Mesenchymal stem cell (in vitro differentiated cells and primary cell): ENCODE data around the gene ADGRF4.

Experiments
- DNase-seq: peaks from one replicate; pipeline ENCODE4 v3.0.0-alpha.2; 2013
- H2AFZ ChIP-seq: one replicate; pipeline ENCODE4 v1.6.1; 2013; ENCODE audit warnings: low read depth, mild to moderate bottlenecking, control low read depth, inconsistent platforms, low read length, moderate library complexity
- H2AK5ac ChIP-seq: 2 replicates; pipeline ENCODE4 v1.6.1; 2013; ENCODE audit warnings: low read length, moderate library complexity, mild to moderate bottlenecking, inconsistent platforms; ENCODE audit not compliant: severe bottlenecking
- H2BK120ac ChIP-seq: one replicate; pipeline ENCODE4 v1.6.1; 2013; ENCODE audit warnings: low read depth, mild to moderate bottlenecking, inconsistent platforms, low read length, moderate library complexity
- H2BK12ac ChIP-seq, 2 experiments: one replicate each; pipeline ENCODE4 v1.6.1; 2013; ENCODE audit warnings: inconsistent platforms in 2 of 2, low read length in 2 of 2, mild to moderate bottlenecking in 2 of 2, moderate library complexity in 2 of 2, control low read depth in 1 of 2
- H2BK15ac ChIP-seq: one replicate; pipeline ENCODE4 v1.6.1; 2013; ENCODE audit warnings: mild to moderate bottlenecking, low read depth, inconsistent platforms; ENCODE audit not compliant: poor library complexity, severe bottlenecking
- H2BK5ac ChIP-seq: 2 replicates; pipeline ENCODE4 v1.6.1; 2013; ENCODE audit warnings: low read depth, mild to moderate bottlenecking, low read length, control low read depth, inconsistent platforms; ENCODE audit not compliant: poor library complexity, severe bottlenecking
- H3K14ac ChIP-seq, 2 experiments: one replicate each; pipeline ENCODE4 v1.6.1; 2013; ENCODE audit warnings: inconsistent platforms in 2 of 2, low read length in 2 of 2, control low read depth in 1 of 2, mild to moderate bottlenecking in 1 of 2, moderate library complexity in 1 of 2
- H3K18ac ChIP-seq, 2 experiments: one replicate each; pipeline ENCODE4 v1.6.1; 2013; ENCODE audit warnings: inconsistent platforms in 2 of 2, low read length in 2 of 2, control low read depth in 1 of 2, low read depth in 1 of 2, mild to moderate bottlenecking in 1 of 2
- H3K23ac ChIP-seq, 2 experiments: one replicate each; pipeline ENCODE4 v1.6.1; 2013; ENCODE audit warnings: inconsistent platforms in 2 of 2, low read length in 2 of 2, mild to moderate bottlenecking in 2 of 2, moderate library complexity in 2 of 2, control low read depth in 1 of 2
- H3K27ac ChIP-seq: 2 replicates; pipeline ENCODE4 v1.5.1; 2013; ENCODE audit warnings: mild to moderate bottlenecking, moderate library complexity, low read length, control low read depth, inconsistent platforms; ENCODE audit not compliant: poor library complexity, severe bottlenecking
- H3K27me3 ChIP-seq, 2 experiments: 2 replicates each; pipeline versions ENCODE4 v1.6.1 to v1.7.0; 2013; ENCODE audit warnings: low read length in 2 of 2, mild to moderate bottlenecking in 2 of 2, moderate library complexity in 2 of 2, control low read depth in 1 of 2, inconsistent platforms in 1 of 2; ENCODE audit not compliant: control insufficient read depth in 1 of 2, insufficient read depth in 1 of 2
- H3K36me3 ChIP-seq, 2 experiments: 2 replicates each; pipeline versions ENCODE4 v1.6.1 to v1.7.0; 2013; ENCODE audit warnings: low read length in 2 of 2, control low read depth in 1 of 2, inconsistent platforms in 1 of 2, low read depth in 1 of 2, mild to moderate bottlenecking in 1 of 2; ENCODE audit not compliant: insufficient read depth in 2 of 2, control insufficient read depth in 1 of 2
- H3K4ac ChIP-seq, 2 experiments: one replicate each; pipeline ENCODE4 v1.6.1; 2013; ENCODE audit warnings: inconsistent platforms in 2 of 2, low read length in 2 of 2, mild to moderate bottlenecking in 2 of 2, moderate library complexity in 2 of 2, control low read depth in 1 of 2, low read depth in 1 of 2
- H3K4me1 ChIP-seq: 2 replicates; pipeline ENCODE4 v1.6.1; 2013; ENCODE audit warnings: low read depth, low read length, control low read depth; ENCODE audit not compliant: control insufficient read depth, insufficient read depth
- H3K4me2 ChIP-seq: 2 replicates; pipeline ENCODE4 v1.6.1; 2013; ENCODE audit warnings: low read length, mild to moderate bottlenecking, inconsistent platforms; ENCODE audit not compliant: poor library complexity, severe bottlenecking
- H3K4me3 ChIP-seq, 2 experiments: 2 replicates each; pipeline versions ENCODE4 v1.5.1 to v1.7.0; 2013; ENCODE audit warnings: low read length in 2 of 2, mild to moderate bottlenecking in 2 of 2, control low read depth in 1 of 2, low read depth in 1 of 2; ENCODE audit not compliant: insufficient read depth in 1 of 2
- H3K79me1 ChIP-seq: replicated peaks from 2 replicates; pipeline ENCODE4 v1.6.1; 2013; ENCODE audit warnings: mild to moderate bottlenecking, control low read depth, low read length, inconsistent platforms; ENCODE audit not compliant: poor library complexity, severe bottlenecking
- H3K9ac ChIP-seq: 2 replicates; pipeline ENCODE4 v1.7.0; 2013; ENCODE audit warnings: mild to moderate bottlenecking, low read length, moderate library complexity
- H3K9me3 ChIP-seq: 2 replicates; pipeline ENCODE4 v1.7.0; 2013; ENCODE audit warnings: mild to moderate bottlenecking, low read length; ENCODE audit not compliant: control insufficient read depth
- H4K8ac ChIP-seq: one replicate; pipeline ENCODE4 v1.6.1; 2013; ENCODE audit warnings: inconsistent platforms, mild to moderate bottlenecking, low read length, moderate library complexity
- H4K91ac ChIP-seq: one replicate; pipeline ENCODE4 v1.6.1; 2013; ENCODE audit warnings: mild to moderate bottlenecking, low read length, inconsistent platforms
- WGBS: methylation state at CpG from one replicate; pipeline ENCODE4 v1.1.7; 2013; ENCODE audit warnings: mixed read lengths; 5-methylcytosine and 5-hydroxymethylcytosine counted together

ADGRF4 gene

GRCh38 chr6:47672816-47673215 lies 25.6 kb upstream of the ADGRF4 start:
- 86% methylated on average over 1 of the region's 1 CpG for WGBS
- no peaks in the 10 kb centered on the region for H3K79me1 ChIP-seq
- H3K27ac ChIP-seq: no peak overlapping the region
- H4K8ac ChIP-seq: no peak overlapping the region
- no peak overlapping the region for H2BK15ac ChIP-seq
- H3K36me3 ChIP-seq: no peaks in the 10 kb centered on the region
- H3K4me1 ChIP-seq: peaks cover 6% of the 10 kb centered on the region
- no peak overlapping the region for H2AK5ac ChIP-seq
- no peak overlapping the region for H4K91ac ChIP-seq
- H3K23ac ChIP-seq: no peak overlapping the region
- no peak overlapping the region for H3K4ac ChIP-seq
- H2BK120ac ChIP-seq: no peak overlapping the region
- no peak overlapping the region for H2BK12ac ChIP-seq
- no peak overlapping the region for H2BK5ac ChIP-seq
- H3K4me3 ChIP-seq: no peak overlapping the region
- no peak overlapping the region for H2AFZ ChIP-seq
- H3K9ac ChIP-seq: no peak overlapping the region
- no peak overlapping the region for H3K14ac ChIP-seq
- H3K9me3 ChIP-seq: no peaks in the 10 kb centered on the region
- no peaks in the 10 kb centered on the region for H3K27me3 ChIP-seq
- DNase-seq: no peak
- no peak overlapping the region for H3K4me2 ChIP-seq
- peak overlapping the region in 1 of 2 experiments; percentile 5 for H3K18ac ChIP-seq

- Histone ChIP-seq H3K9ac (no peak overlapping the region), H2AFZ (no peak overlapping the region), H2AK5ac (no peak overlapping the region), H3K4ac (no peak overlapping the region), H3K14ac (no peak overlapping the region), H3K27me3 (no peaks in the 10 kb centered on the region), H3K23ac (no peak overlapping the region), H3K4me3 (no peak overlapping the region), H3K36me3 (no peaks in the 10 kb centered on the region), H3K9me3 (no peaks in the 10 kb centered on the region), H3K4me1 (peaks cover 4% of the 10 kb centered on the region), H4K8ac (no peak overlapping the region), H3K27ac (no peak overlapping the region), H2BK15ac (no peak overlapping the region), H3K79me1 (no peaks in the 10 kb centered on the region), H2BK12ac (no peak overlapping the region), H3K18ac (no peak overlapping the region), H2BK5ac (no peak overlapping the region), H2BK120ac (no peak overlapping the region), H3K4me2 (no peak overlapping the region), H4K91ac (no peak overlapping the region)
- no peak for DNase-seq
- whole genome bisulfite sequencing: 94% methylated on average over 2 of the region's 3 CpGs
Observed at GRCh38 chr6:47674673-47675072, 23.7 kb upstream of the ADGRF4 start.

- no peak overlapping the region for H3K9ac ChIP-seq
- H3K23ac ChIP-seq: no peak overlapping the region
Observed at GRCh38 chr6:47677381-47678100, 20.8 kb upstream of the ADGRF4 start.

GRCh38 chr6:47678739-47679138 lies 19.6 kb upstream of the ADGRF4 start:
- H3K4me3 ChIP-seq: no peak overlapping the region
- no peak overlapping the region for H3K27ac ChIP-seq
- no peak overlapping the region for H2BK15ac ChIP-seq
- no peak overlapping the region for H3K14ac ChIP-seq
- no peak overlapping the region for H3K4ac ChIP-seq
- no peak for DNase-seq
- no peaks in the 10 kb centered on the region for H3K4me1 ChIP-seq
- WGBS: 87% methylated on average over 1 of the region's 1 CpG
- H3K18ac ChIP-seq: no peak overlapping the region
- H3K4me2 ChIP-seq: no peak overlapping the region
- H3K36me3 ChIP-seq: no peaks in the 10 kb centered on the region
- no peak overlapping the region for H3K9ac ChIP-seq
- H2BK120ac ChIP-seq: no peak overlapping the region
- H2AFZ ChIP-seq: no peak overlapping the region
- H4K8ac ChIP-seq: no peak overlapping the region
- H3K9me3 ChIP-seq: no peaks in the 10 kb centered on the region
- no peak overlapping the region for H4K91ac ChIP-seq
- no peak overlapping the region for H2AK5ac ChIP-seq
- H3K79me1 ChIP-seq: no peaks in the 10 kb centered on the region
- no peak overlapping the region for H2BK5ac ChIP-seq
- no peak overlapping the region for H3K23ac ChIP-seq
- H2BK12ac ChIP-seq: no peak overlapping the region
- H3K27me3 ChIP-seq: no peaks in the 10 kb centered on the region

More at GRCh38 chr6:47677381-47678100, 20.8 kb upstream of the ADGRF4 start:
- Histone ChIP-seq H2AK5ac (no peak overlapping the region), H3K4ac (no peak overlapping the region), H3K4me3 (no peak overlapping the region), H4K91ac (no peak overlapping the region), H3K18ac (no peak overlapping the region), H3K79me1 (no peaks in the 10 kb centered on the region), H3K9me3 (no peaks in the 10 kb centered on the region), H3K36me3 (no peaks in the 10 kb centered on the region), H2BK12ac (no peak overlapping the region), H3K27ac (no peak overlapping the region), H2BK120ac (no peak overlapping the region), H2BK5ac (no peak overlapping the region), H2AFZ (no peak overlapping the region), H3K14ac (no peak overlapping the region), H3K4me2 (no peak overlapping the region), H2BK15ac (no peak overlapping the region), H3K27me3 (no peaks in the 10 kb centered on the region), H4K8ac (no peak overlapping the region), H3K4me1 (peaks cover 3% of the 10 kb centered on the region)
- DNase-seq: no peak
- 81% methylated on average over 4 of the region's 4 CpGs for WGBS
